ENCODE measurements around the gene RAPGEF1. TPM values are rescaled to one million over a fixed set of nuclear protein-coding genes. Genes with fewer than 3 reads are reported as not detected.
A peak's percentile ranks its signal among the peaks of the same experiment; 100 is the strongest.

The RAPGEF1 gene
- total RNA-seq, 1 experiment from 2014 or later, result 25.2 TPM

DNA sequence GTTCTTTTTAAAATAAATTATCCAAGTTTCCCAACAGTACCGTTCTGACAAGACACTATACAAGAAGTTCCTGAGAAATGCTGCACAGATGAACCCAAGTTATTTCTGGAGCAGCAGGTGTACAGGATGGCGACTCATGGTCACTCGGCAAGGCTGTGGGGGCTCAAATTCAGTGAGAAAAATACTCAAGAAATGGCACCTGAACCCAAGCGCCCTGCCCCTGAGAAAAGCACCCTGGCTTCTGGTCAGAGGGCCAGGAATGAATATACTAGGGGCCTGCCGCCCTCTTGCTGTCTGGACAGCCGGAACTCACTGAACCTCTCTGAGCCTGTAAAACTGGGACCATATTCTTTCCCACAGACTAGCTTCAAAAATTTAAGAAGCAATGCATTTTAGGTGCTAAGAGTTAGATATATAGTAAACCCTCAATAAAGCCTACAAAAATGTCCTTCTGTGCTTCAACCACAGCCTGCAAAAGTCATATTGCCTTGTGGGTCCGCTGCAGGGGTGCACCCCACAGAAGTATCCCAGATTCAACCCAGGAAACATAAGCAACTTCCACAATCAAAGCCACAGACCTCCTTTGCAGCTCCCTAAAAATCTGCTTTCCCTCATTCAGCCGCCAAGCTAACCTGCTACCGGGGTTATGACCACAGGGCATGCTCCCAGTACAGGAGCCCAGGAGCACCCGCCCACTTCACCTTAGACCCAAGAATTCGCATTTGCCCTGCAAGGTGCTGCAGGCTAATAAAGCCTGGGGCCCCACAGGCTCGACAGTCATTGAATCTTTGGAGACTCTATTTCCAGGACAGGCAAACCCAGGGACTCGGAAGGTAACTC lies 1.4 kb downstream of the RAPGEF1 start:
- H3K79me2 ChIP-seq (ENCODE audit: low read length), result peaks cover 45% of the 10 kb centered on the region
- H3K27ac ChIP-seq (ENCODE audit: low read length), result peak overlapping the region; percentile 20; the same call in 1 of the 2 replicates
- ATAC-seq (peak; percentile 25; the same call in 1 of the 2 replicates), DNase-seq (peak; percentile 52)
- TF ChIP-seq, protein P1, sequence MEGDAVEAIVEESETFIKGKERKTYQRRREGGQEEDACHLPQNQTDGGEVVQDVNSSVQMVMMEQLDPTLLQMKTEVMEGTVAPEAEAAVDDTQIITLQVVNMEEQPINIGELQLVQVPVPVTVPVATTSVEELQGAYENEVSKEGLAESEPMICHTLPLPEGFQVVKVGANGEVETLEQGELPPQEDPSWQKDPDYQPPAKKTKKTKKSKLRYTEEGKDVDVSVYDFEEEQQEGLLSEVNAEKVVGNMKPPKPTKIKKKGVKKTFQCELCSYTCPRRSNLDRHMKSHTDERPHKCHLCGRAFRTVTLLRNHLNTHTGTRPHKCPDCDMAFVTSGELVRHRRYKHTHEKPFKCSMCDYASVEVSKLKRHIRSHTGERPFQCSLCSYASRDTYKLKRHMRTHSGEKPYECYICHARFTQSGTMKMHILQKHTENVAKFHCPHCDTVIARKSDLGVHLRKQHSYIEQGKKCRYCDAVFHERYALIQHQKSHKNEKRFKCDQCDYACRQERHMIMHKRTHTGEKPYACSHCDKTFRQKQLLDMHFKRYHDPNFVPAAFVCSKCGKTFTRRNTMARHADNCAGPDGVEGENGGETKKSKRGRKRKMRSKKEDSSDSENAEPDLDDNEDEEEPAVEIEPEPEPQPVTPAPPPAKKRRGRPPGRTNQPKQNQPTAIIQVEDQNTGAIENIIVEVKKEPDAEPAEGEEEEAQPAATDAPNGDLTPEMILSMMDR (conservative IDR thresholded peaks at IDR 0.05; ENCODE audit: low read depth, low read length), result no peak
- no peak for TF ChIP-seq EZH2 (IDR thresholded peaks at IDR 0.05; ENCODE audit: low read length, unreplicated experiment)
- intact Hi-C loops (cut with micrococcal nuclease), result loop anchor here (2.0 to 5.0 kb wide), 2 partner anchors 70 to 131 kb away; no protein-coding TSS in a partner anchor
- peak overlapping the region; percentile 87 for H3K4me3 ChIP-seq (ENCODE audit: low read length)
- no peaks in the 10 kb centered on the region for H3K36me3 ChIP-seq (ENCODE audit: low read depth, low read length)
- peaks cover 13% of the 10 kb centered on the region for H3F3A ChIP-seq (ENCODE audit: low read length, unreplicated experiment)
- peak overlapping the region; percentile 68 for H3K9ac ChIP-seq (ENCODE audit: low read length)
- H3K9me3 ChIP-seq (ENCODE audit: low read length), result no peaks in the 10 kb centered on the region
- no peaks in the 10 kb centered on the region for H3K27me3 ChIP-seq (ENCODE audit: low read length)
- POLR2A ChIA-PET (ENCODE audit: unreplicated experiment), result no interaction called here
- peaks cover 38% of the 10 kb centered on the region for H3K4me1 ChIP-seq (ENCODE audit: insufficient read depth, low read length)
- H3K4me2 ChIP-seq (ENCODE audit: low read length), result peak overlapping the region; percentile 97
- TSS peak; percentile 50 for BruUV-seq (replicated peaks)
- peak overlapping the region; percentile 35; the same call in 1 of the 2 replicates for H2AFZ ChIP-seq (ENCODE audit: low read length)
- CTCF ChIA-PET, result interaction anchor here (0.7 to 1.0 kb wide), 2 partner anchors 41 to 60 kb away, joined by 3 read pairs; no protein-coding TSS in a partner anchor
- H3K9me2 ChIP-seq (replicated peaks; ENCODE audit: low read length), result no peaks in the 10 kb centered on the region
- peaks cover 18% of the 10 kb centered on the region; the same call in 1 of the 2 replicates for H4K20me1 ChIP-seq (ENCODE audit: low read length)

DNA sequence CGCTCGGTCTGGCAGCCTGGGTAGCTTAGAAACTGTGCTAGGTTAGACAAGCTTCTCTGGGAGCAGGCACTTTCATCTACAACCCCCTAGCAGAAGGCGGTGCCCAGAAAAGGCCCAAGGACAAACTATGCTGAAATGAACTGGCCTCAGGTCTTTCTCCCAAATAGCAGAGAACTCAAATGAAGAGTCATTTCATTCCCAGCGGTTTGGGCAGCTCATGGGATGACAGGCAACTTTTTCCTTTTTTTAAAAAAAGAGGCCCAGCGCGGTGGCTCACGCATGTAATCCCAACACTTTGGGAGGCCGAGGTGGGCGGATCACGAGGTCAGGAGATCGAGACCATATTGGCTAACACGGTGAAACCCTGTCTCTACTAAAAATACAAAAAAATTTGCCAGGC lies 2.5 kb downstream of the RAPGEF1 start:
- no peak for ATAC-seq
- ChIA-PET POLR2A (ENCODE audit: unreplicated experiment) (no interaction called here), CTCF (no interaction called here)
- no peak for DNase-seq
- H3K4me2 ChIP-seq (ENCODE audit: low read length), result no peak overlapping the region
- no peaks in the 10 kb centered on the region for H3K9me3 ChIP-seq (ENCODE audit: low read length)
- intact Hi-C loops (cut with micrococcal nuclease), result loop anchor here (5.0 kb wide), 1 partner anchor 130 kb away; no protein-coding TSS in a partner anchor
- TF ChIP-seq EZH2phosphoT487 (IDR thresholded peaks at IDR 0.05; ENCODE audit: borderline replicate concordance, low read length) (no peak), EZH2 (IDR thresholded peaks at IDR 0.05; ENCODE audit: low read length, unreplicated experiment) (no peak)
- TF ChIP-seq, protein P1 (conservative IDR thresholded peaks at IDR 0.05; ENCODE audit: low read depth, low read length), result no peak
- H3K27ac ChIP-seq (ENCODE audit: low read length), result no peak overlapping the region
- no peak overlapping the region for H2AFZ ChIP-seq (ENCODE audit: low read length)
- no TSS peak for BruUV-seq (replicated peaks)
- peaks cover 45% of the 10 kb centered on the region for H3K4me1 ChIP-seq (ENCODE audit: insufficient read depth, low read length)
- no peak overlapping the region for H3K4me3 ChIP-seq (ENCODE audit: low read length)
- peaks cover 18% of the 10 kb centered on the region; the same call in 1 of the 2 replicates for H4K20me1 ChIP-seq (ENCODE audit: low read length)
- peaks cover 50% of the 10 kb centered on the region for H3K79me2 ChIP-seq (ENCODE audit: low read length)
- H3K36me3 ChIP-seq (ENCODE audit: low read depth, low read length), result no peaks in the 10 kb centered on the region
- H3F3A ChIP-seq (ENCODE audit: low read length, unreplicated experiment), result peaks cover 13% of the 10 kb centered on the region
- H3K9ac ChIP-seq (ENCODE audit: low read length), result no peak overlapping the region
- H3K27me3 ChIP-seq (ENCODE audit: low read length), result no peaks in the 10 kb centered on the region
- H3K9me2 ChIP-seq (replicated peaks; ENCODE audit: low read length), result no peaks in the 10 kb centered on the region

DNA sequence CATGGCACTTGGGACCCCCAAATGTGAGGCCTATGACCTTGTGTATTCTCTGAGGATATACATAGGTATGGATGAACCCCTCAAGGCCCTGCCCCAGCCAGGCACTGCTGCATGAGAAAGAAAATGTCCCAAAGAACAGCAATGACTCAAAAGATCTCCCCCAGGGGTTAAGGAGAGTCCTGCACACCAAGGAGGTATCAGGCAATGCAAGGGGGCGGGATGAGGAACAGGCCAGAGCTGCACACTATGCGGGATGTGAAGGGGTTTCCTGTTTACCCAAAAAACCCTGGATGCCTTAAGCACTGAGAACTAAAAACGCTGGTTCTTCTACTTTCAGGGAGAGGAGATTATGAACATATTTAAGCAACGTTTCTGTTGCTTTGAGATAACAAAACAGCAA lies 3.4 kb downstream of the RAPGEF1 start:
- Histone ChIP-seq H3K9me3 (ENCODE audit: low read length) (no peaks in the 10 kb centered on the region), H3K4me1 (ENCODE audit: insufficient read depth, low read length) (peaks cover 55% of the 10 kb centered on the region), H4K20me1 (ENCODE audit: low read length) (peaks cover 18% of the 10 kb centered on the region; the same call in 1 of the 2 replicates), H3K4me2 (ENCODE audit: low read length) (no peak overlapping the region), H3K36me3 (ENCODE audit: low read depth, low read length) (no peaks in the 10 kb centered on the region), H3K79me2 (ENCODE audit: low read length) (peaks cover 60% of the 10 kb centered on the region), H3K27me3 (ENCODE audit: low read length) (no peaks in the 10 kb centered on the region), H3K27ac (ENCODE audit: low read length) (no peak overlapping the region), H3K9me2 (replicated peaks; ENCODE audit: low read length) (no peaks in the 10 kb centered on the region), H2AFZ (ENCODE audit: low read length) (no peak overlapping the region), H3K9ac (ENCODE audit: low read length) (no peak overlapping the region), H3F3A (ENCODE audit: low read length, unreplicated experiment) (peaks cover 13% of the 10 kb centered on the region), H3K4me3 (ENCODE audit: low read length) (no peak overlapping the region)
- no TSS peak for BruUV-seq (replicated peaks)
- no peak for ATAC-seq
- ChIA-PET CTCF (no interaction called here), POLR2A (ENCODE audit: unreplicated experiment) (no interaction called here)
- intact Hi-C loops (cut with micrococcal nuclease), result loop anchor here (5.0 kb wide), 1 partner anchor 129 kb away; no protein-coding TSS in a partner anchor
- no peak for DNase-seq
- TF ChIP-seq, protein P1 (conservative IDR thresholded peaks at IDR 0.05; ENCODE audit: low read depth, low read length), result no peak

Measured in PC-3 (cell line).